Spleen (tissue), 7 donors: ENCODE data around the gene TPST1.

Experiments
- POLR2A ChIP-seq, 3 donors: fragments of 450-650 bp; IDR thresholded peaks; one replicate each; pipeline ENCODE4 v1.5.1; 2017; ENCODE audit warnings: antibody characterized with exemption in 3 of 3, mild to moderate bottlenecking in 1 of 3
- POLR2AphosphoS5 ChIP-seq, 3 donors: sonication (generic); formaldehyde crosslinking; IDR thresholded peaks; one replicate each; pipeline ENCODE4 v1.5.1; 2017; ENCODE audit warnings: antibody characterized with exemption in 3 of 3
- TF ChIP-seq, protein P1 (sequence below), 11 experiments: fragments of 200-600 bp in 7 of 11; fragments of 450-650 bp in 4 of 11; sonication (generic) in 4 of 11; IDR thresholded peaks in 8 of 11; conservative IDR thresholded peaks in 3 of 11; 1 replicate in 7 of 11; 2 replicates in 4 of 11; pipeline versions ENCODE4 v1.4.0 to v1.8.0; 2016 to 2021; ENCODE audit warnings: antibody characterized with exemption in 11 of 11, inconsistent platforms in 4 of 11, mild to moderate bottlenecking in 1 of 11
- donor health status: DM: no; HTN: no; CAD: no; lungs with moderate emphysema.
- donor health status: DM: no; HTN: no; CAD: no.
- donor health status: DM: no; HTN: no; CAD: no.

GRCh38 chr7:66176914-66177313 lies 28.2 kb upstream of the TPST1 start:
- TF ChIP-seq, protein P1, sequence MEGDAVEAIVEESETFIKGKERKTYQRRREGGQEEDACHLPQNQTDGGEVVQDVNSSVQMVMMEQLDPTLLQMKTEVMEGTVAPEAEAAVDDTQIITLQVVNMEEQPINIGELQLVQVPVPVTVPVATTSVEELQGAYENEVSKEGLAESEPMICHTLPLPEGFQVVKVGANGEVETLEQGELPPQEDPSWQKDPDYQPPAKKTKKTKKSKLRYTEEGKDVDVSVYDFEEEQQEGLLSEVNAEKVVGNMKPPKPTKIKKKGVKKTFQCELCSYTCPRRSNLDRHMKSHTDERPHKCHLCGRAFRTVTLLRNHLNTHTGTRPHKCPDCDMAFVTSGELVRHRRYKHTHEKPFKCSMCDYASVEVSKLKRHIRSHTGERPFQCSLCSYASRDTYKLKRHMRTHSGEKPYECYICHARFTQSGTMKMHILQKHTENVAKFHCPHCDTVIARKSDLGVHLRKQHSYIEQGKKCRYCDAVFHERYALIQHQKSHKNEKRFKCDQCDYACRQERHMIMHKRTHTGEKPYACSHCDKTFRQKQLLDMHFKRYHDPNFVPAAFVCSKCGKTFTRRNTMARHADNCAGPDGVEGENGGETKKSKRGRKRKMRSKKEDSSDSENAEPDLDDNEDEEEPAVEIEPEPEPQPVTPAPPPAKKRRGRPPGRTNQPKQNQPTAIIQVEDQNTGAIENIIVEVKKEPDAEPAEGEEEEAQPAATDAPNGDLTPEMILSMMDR (IDR thresholded peaks at IDR 0.05 in 8 of 11, conservative IDR thresholded peaks at IDR 0.05 in 3 of 11), result no peak
- TF ChIP-seq POLR2A (IDR thresholded peaks at IDR 0.05), result no peak
- no peak for TF ChIP-seq POLR2AphosphoS5 (IDR thresholded peaks at IDR 0.05)
